Measurements from ENCODE around the gene PLEKHA7.
"Not testable (repeated sequence)": the region's sequence is repeated elsewhere in the genome, so short reads cannot be mapped to it uniquely, and the experiment has no call there.

PLEKHA7 gene

DNA sequence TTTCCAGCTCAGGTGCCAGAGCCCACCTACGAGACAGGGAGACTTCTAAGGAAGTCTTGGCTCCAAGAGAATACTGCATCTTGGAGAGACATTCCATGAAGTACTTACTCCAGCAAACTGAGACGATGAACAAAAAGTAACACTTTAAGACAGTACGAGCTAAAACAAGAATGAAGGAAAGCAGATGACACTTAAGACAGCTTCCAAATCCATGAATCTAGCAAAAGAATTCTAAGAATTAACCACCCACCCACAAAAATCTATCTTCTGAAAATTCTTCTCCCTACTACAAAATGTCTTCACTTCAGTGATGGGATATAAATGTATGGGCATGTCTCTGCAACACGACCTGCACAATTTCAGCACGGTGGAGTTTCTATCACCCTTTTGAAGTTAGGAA lies 142.8 kb downstream of the PLEKHA7 start:
- TF ChIP-seq, protein P1, sequence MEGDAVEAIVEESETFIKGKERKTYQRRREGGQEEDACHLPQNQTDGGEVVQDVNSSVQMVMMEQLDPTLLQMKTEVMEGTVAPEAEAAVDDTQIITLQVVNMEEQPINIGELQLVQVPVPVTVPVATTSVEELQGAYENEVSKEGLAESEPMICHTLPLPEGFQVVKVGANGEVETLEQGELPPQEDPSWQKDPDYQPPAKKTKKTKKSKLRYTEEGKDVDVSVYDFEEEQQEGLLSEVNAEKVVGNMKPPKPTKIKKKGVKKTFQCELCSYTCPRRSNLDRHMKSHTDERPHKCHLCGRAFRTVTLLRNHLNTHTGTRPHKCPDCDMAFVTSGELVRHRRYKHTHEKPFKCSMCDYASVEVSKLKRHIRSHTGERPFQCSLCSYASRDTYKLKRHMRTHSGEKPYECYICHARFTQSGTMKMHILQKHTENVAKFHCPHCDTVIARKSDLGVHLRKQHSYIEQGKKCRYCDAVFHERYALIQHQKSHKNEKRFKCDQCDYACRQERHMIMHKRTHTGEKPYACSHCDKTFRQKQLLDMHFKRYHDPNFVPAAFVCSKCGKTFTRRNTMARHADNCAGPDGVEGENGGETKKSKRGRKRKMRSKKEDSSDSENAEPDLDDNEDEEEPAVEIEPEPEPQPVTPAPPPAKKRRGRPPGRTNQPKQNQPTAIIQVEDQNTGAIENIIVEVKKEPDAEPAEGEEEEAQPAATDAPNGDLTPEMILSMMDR (IDR thresholded peaks at IDR 0.05; ENCODE audit: extremely low read depth, insufficient read depth, missing control alignments): no peak
- in situ Hi-C loops (cut with MboI; ENCODE audit: low pct_unique_long_range_greater_than_20kb, low sequenced_read_pairs, unreplicated experiment): no loop called here
- no peak for DNase-seq (ENCODE audit: low spot score)

DNA sequence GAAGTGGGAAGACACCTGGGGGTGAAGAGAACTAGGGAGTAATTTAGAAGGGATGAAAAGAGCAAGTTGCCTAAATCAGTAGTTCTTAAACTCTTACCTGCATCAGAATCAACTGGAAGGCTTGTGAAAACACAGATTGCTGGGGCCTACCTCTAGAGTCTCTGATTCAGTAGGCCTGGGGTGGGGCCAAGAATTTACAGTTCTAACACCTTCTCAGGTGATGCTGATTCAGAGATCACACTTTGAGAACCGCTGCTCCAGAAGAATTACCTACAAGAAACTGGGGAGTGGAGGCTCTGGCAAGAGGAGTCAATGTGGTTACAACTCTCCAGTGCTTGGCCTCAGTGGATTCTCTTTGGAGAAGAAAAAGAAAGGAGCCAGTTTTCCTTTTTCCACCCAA lies 147.1 kb downstream of the PLEKHA7 start:
- no peak for DNase-seq (ENCODE audit: low spot score)
- in situ Hi-C loops (cut with MboI; ENCODE audit: low pct_unique_long_range_greater_than_20kb, low sequenced_read_pairs, unreplicated experiment): no loop called here
- TF ChIP-seq, protein P1 (IDR thresholded peaks at IDR 0.05; ENCODE audit: extremely low read depth, insufficient read depth, missing control alignments): no peak

DNA sequence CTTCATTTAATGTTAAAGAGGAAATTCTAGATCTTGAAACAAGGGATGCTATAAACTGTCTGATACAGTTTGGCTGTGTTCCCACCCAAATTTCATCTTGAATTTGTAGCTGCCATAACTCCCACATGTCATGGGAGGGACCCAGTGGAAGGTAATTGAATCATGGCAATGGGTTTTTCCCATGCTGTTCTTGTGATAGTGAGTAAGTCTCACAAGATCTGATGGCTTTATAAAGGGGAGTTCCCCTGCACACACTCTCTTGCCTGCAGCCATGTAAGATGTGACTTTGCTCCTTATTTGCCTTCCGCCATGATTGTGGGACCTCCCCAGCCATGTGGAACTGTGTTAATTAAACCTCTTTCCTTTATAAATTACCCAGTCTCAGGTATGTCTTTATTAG lies 149.8 kb downstream of the PLEKHA7 start:
- DNase-seq (ENCODE audit: low spot score); in situ Hi-C loops (cut with MboI; ENCODE audit: low pct_unique_long_range_greater_than_20kb, low sequenced_read_pairs, unreplicated experiment): not testable (repeated sequence)

DNA sequence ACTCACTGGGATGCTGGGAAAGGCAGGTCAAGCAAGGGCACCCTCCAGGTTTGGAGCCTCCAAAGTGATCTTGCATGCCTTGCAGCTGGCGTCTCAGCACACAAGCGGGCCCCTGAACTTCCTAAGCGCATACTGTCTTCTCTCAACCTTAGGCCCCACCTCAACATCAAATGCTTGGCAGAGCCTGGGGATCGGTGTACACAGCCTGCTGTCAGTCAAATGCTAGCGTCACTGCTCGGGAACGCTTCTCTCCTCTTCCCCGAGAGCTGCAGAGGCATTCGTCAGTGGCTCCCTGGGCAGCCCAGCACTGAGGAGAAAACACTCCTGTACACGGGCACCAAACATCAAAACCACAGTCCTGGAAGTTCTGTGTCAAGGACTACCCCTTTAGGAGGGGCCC lies 150.8 kb downstream of the PLEKHA7 start:
- in situ Hi-C loops (cut with MboI; ENCODE audit: low pct_unique_long_range_greater_than_20kb, low sequenced_read_pairs, unreplicated experiment): no loop called here
- TF ChIP-seq, protein P1 (IDR thresholded peaks at IDR 0.05; ENCODE audit: extremely low read depth, insufficient read depth, missing control alignments): no peak
- DNase-seq (ENCODE audit: low spot score): no peak

DNA sequence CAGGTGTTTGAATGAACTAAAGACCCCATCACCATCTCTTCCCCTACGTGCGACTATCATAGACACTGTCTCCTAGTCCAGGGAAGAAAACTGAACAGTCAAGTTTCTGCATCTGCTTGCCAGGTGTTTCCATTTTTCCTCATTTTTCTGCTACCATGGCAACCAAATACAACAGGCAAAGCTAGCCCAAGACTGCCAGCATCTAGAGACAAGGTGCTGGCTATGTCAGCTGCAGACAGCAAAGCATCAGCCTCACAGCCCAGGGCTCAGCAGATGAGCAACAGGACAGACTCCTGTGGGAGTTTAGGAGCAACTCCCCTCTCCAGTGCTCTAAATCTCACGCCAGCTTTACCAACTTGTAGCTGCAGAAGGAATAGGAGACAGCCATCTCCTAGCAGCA lies 151.5 kb downstream of the PLEKHA7 start:
- no peak for DNase-seq (ENCODE audit: low spot score)
- TF ChIP-seq, protein P1 (IDR thresholded peaks at IDR 0.05; ENCODE audit: extremely low read depth, insufficient read depth, missing control alignments): no peak
- in situ Hi-C loops (cut with MboI; ENCODE audit: low pct_unique_long_range_greater_than_20kb, low sequenced_read_pairs, unreplicated experiment): no loop called here

DNA sequence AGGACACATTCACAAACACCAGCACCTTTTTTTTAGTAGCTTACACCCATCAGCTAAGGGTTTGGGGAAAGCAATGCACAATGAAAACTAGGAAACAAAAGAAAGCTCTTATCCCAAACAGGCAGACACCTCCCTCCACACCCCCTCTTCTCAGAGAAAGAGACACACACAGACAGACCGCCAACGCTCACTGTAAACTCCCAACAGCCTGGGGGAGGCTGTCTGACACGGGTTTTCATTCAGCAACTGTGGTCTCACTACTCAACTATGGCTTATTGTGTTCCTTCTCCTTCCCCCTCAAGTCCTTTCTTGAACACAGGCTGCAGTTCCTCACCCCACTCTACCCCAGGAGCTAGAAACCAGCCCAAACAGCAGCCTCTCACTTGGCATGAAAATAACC lies 152.4 kb downstream of the PLEKHA7 start:
- no peak for DNase-seq (ENCODE audit: low spot score)
- TF ChIP-seq, protein P1 (IDR thresholded peaks at IDR 0.05; ENCODE audit: extremely low read depth, insufficient read depth, missing control alignments): no peak
- in situ Hi-C loops (cut with MboI; ENCODE audit: low pct_unique_long_range_greater_than_20kb, low sequenced_read_pairs, unreplicated experiment): no loop called here

DNA sequence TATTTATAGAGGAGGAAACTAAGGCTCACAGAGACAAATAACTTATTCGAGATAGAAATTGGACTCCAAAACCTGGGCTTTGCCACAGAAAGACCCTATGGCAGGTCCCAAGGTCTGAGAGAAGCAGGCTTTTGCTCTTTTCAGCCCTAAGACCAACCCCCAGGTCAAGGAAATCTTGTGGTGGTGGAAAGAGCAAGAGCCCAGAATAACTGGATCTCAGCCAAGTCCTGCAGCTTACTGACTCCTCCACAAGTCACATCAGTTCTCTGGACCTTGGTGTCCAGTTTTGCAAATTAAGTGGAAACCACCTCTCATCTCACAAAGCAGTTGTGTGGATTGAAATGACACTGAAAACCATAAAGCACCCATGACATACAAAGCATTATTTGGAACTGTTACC lies 153.6 kb downstream of the PLEKHA7 start:
- TF ChIP-seq, protein P1 (IDR thresholded peaks at IDR 0.05; ENCODE audit: extremely low read depth, insufficient read depth, missing control alignments): no peak
- no peak for DNase-seq (ENCODE audit: low spot score)
- in situ Hi-C loops (cut with MboI; ENCODE audit: low pct_unique_long_range_greater_than_20kb, low sequenced_read_pairs, unreplicated experiment): no loop called here
